ENCODE data around the gene ZKSCAN3. TPM values are rescaled to one million over a fixed set of nuclear protein-coding genes. Genes with fewer than 3 reads are reported as not detected.
"Not testable (repeated sequence)": the region's sequence is repeated elsewhere in the genome, so short reads cannot be mapped to it uniquely, and the experiment has no call there.

ZKSCAN3 gene
- total and polyA plus RNA-seq, 2 donors (not counting 1 experiment from before 2014, with no cell fraction given), result 4.0 to 11.9 TPM

DNA sequence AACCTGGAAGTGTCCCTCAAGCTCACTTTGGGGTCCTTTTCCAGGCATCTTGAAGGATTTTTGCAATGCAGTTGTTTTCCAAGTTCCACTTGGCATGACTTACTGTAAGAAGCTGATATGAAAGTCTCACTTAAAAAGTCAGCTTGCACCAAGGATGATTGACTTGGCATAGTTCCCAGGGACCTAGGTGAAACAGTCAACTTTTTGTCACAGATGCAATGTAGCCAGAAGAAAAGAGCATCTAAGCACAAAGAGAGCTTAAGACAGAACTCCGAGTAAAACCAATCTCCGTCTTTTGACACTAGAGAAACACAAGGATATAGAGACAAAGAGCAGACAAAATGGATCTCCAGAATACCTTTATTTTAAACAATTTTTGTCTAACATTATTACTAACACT, 52.5 kb downstream of the ZKSCAN3 start:
- ChIA-PET CTCF (interaction anchor here (1.3 kb wide), 2 partner anchors 19 to 46 kb away, joined by 4 to 5 read pairs; no protein-coding TSS in a partner anchor), POLR2A (no interaction called here)
- Histone ChIP-seq H2AFZ (ENCODE audit: insufficient read depth, low read depth, low read length, poor library complexity, severe bottlenecking) (no peak overlapping the region), H3K36me3 (replicated peaks in 1 of 2; ENCODE audit: control extremely low read depth in 1 of 2, control insufficient read depth in 1 of 2, extremely low read depth in 1 of 2, insufficient read depth in 2 of 2, low read length in 1 of 2) (peaks cover 0 to 2% of the 10 kb centered on the region in 2 experiments), H3K4me1 (ENCODE audit: control insufficient read depth in 2 of 2, insufficient read depth in 2 of 2, low read length in 2 of 2) (peaks cover 14 to 16% of the 10 kb centered on the region in 2 donors), H3K4me2 (replicated peaks; ENCODE audit: low read depth, low read length, poor library complexity, severe bottlenecking) (no peak overlapping the region), H3K9me3 (ENCODE audit: control extremely low read depth in 1 of 3, control insufficient read depth in 2 of 3, insufficient read depth in 1 of 3, low read length in 2 of 3) (peaks cover 0 to 4% (median 0%) of the 10 kb centered on the region in 3 donors), H3K27ac (ENCODE audit: low read length in 2 of 2) (no peak overlapping the region), H4K20me1 (ENCODE audit: control insufficient read depth, insufficient read depth, low read length, poor library complexity, severe bottlenecking) (no peaks in the 10 kb centered on the region), H3K27me3 (replicated peaks in 1 of 4; ENCODE audit: control extremely low read depth in 1 of 4, control insufficient read depth in 3 of 4, insufficient read depth in 4 of 4, low read length in 3 of 4) (peaks cover 0 to 25% (median 11%) of the 10 kb centered on the region in 4 experiments), H3K9ac (ENCODE audit: low read length) (no peak overlapping the region), H3K79me2 (ENCODE audit: control insufficient read depth, insufficient read depth, low read length) (peaks cover 17% of the 10 kb centered on the region), H3K4me3 (ENCODE audit: control extremely low read depth in 1 of 5, extremely low read depth in 1 of 5, insufficient read depth in 1 of 5, low read depth in 2 of 5, low read length in 4 of 5) (no peak overlapping the region)
- intact Hi-C loops (cut with micrococcal nuclease), result no loop called here
- TF ChIP-seq EZH2 (IDR thresholded peaks at IDR 0.05; ENCODE audit: borderline replicate concordance, insufficient read depth, low read depth, low read length, poor library complexity, severe bottlenecking), result no peak
- TF ChIP-seq, protein P1, sequence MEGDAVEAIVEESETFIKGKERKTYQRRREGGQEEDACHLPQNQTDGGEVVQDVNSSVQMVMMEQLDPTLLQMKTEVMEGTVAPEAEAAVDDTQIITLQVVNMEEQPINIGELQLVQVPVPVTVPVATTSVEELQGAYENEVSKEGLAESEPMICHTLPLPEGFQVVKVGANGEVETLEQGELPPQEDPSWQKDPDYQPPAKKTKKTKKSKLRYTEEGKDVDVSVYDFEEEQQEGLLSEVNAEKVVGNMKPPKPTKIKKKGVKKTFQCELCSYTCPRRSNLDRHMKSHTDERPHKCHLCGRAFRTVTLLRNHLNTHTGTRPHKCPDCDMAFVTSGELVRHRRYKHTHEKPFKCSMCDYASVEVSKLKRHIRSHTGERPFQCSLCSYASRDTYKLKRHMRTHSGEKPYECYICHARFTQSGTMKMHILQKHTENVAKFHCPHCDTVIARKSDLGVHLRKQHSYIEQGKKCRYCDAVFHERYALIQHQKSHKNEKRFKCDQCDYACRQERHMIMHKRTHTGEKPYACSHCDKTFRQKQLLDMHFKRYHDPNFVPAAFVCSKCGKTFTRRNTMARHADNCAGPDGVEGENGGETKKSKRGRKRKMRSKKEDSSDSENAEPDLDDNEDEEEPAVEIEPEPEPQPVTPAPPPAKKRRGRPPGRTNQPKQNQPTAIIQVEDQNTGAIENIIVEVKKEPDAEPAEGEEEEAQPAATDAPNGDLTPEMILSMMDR (IDR thresholded peaks at IDR 0.05), result no peak
- DNase-seq (no peak), ATAC-seq (ENCODE audit: low read depth) (no peak)
- WGBS (ENCODE audit: insufficient coverage), result 70% methylated on average over 2 of the region's 2 CpGs
- peaks cover 55% of the 10 kb centered on the region for H3K27me3 Mint-ChIP-seq
- peaks cover 17% of the 10 kb centered on the region for H3K4me1 Mint-ChIP-seq
- no peaks in the 10 kb centered on the region for H3K9me3 Mint-ChIP-seq (ENCODE audit: insufficient read depth)
- no peak overlapping the region for H3K4me3 Mint-ChIP-seq
- H3K27ac Mint-ChIP-seq, result no peak overlapping the region

DNA sequence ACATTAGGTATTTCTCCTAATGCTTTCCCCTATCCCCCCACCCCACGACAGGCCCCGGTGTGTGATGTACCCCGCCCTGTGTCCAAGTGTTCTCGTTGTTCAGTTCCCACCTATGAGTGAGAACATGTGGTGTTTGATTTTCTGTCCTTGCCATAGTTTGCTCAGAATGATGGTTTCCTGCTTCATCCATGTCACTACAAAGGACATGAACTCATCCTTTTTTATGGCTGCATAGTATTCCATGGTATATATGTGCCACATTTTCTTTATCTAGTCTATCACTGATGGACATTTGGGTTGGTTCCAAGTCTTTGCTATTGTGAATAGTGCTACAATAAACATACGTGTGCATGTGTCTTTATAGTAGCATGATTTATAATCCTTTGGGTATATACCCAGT, 54.2 kb downstream of the ZKSCAN3 start:
- peaks cover 4 to 10% of the 10 kb centered on the region in 2 donors for H3K4me1 ChIP-seq (ENCODE audit: control insufficient read depth in 2 of 2, insufficient read depth in 2 of 2, low read length in 2 of 2)
- not testable (repeated sequence) for H3K4me1 Mint-ChIP-seq

More for the DNA sequence above, 54.2 kb downstream of the ZKSCAN3 start:
- H3K4me3 ChIP-seq (ENCODE audit: control extremely low read depth in 1 of 5, extremely low read depth in 1 of 5, insufficient read depth in 1 of 5, low read depth in 2 of 5, low read length in 4 of 5); H3K79me2 ChIP-seq (ENCODE audit: control insufficient read depth, insufficient read depth, low read length); H3K9me3 Mint-ChIP-seq (ENCODE audit: insufficient read depth); H2AFZ ChIP-seq (ENCODE audit: insufficient read depth, low read depth, low read length, poor library complexity, severe bottlenecking); intact Hi-C loops (cut with micrococcal nuclease); H3K27ac ChIP-seq (ENCODE audit: low read length in 2 of 2); ATAC-seq (ENCODE audit: low read depth); H3K4me3 Mint-ChIP-seq; DNase-seq; POLR2A ChIA-PET; H3K9me3 ChIP-seq (ENCODE audit: control extremely low read depth in 1 of 3, control insufficient read depth in 2 of 3, insufficient read depth in 1 of 3, low read length in 2 of 3); H3K27ac Mint-ChIP-seq; H3K4me2 ChIP-seq (replicated peaks; ENCODE audit: low read depth, low read length, poor library complexity, severe bottlenecking); H4K20me1 ChIP-seq (ENCODE audit: control insufficient read depth, insufficient read depth, low read length, poor library complexity, severe bottlenecking); CTCF ChIA-PET; H3K36me3 ChIP-seq (replicated peaks in 1 of 2; ENCODE audit: control extremely low read depth in 1 of 2, control insufficient read depth in 1 of 2, extremely low read depth in 1 of 2, insufficient read depth in 2 of 2, low read length in 1 of 2); H3K9ac ChIP-seq (ENCODE audit: low read length): not testable (repeated sequence)
- WGBS (ENCODE audit: insufficient coverage), result no CpG with 5 or more reads among the region's 5 CpGs
- H3K27me3 Mint-ChIP-seq, result peaks cover 68% of the 10 kb centered on the region
- H3K27me3 ChIP-seq (replicated peaks in 1 of 4; ENCODE audit: control extremely low read depth in 1 of 4, control insufficient read depth in 3 of 4, insufficient read depth in 4 of 4, low read length in 3 of 4), result peaks cover 0 to 34% (median 16%) of the 10 kb centered on the region in 4 experiments

Data from B cell (primary cell).